LNCaP clone FGC (cell line): Measurements from ENCODE around the gene PARVA.

ENCODE experiments used
- DNase-seq: peaks from one replicate; pipeline ENCODE4 v3.0.0-alpha.2; 2011; ENCODE audit warnings: low read depth
- H3K4me3 ChIP-seq: 2 replicates; pipeline ENCODE4 v1.5.1; 2011; ENCODE audit warnings: mild to moderate bottlenecking, low read depth, low read length, control low read depth
- TF ChIP-seq, protein P1 (sequence below): IDR thresholded peaks from 2 replicates; pipeline ENCODE4 v1.5.1; 2012; ENCODE audit warnings: mild to moderate bottlenecking; ENCODE audit not compliant: control insufficient read depth, insufficient read depth; ENCODE audit errors: extremely low read depth

The PARVA gene

GRCh38 chr11:12467610-12468009, 90.2 kb downstream of the PARVA start:
- no peak for DNase-seq
- TF ChIP-seq, protein P1, sequence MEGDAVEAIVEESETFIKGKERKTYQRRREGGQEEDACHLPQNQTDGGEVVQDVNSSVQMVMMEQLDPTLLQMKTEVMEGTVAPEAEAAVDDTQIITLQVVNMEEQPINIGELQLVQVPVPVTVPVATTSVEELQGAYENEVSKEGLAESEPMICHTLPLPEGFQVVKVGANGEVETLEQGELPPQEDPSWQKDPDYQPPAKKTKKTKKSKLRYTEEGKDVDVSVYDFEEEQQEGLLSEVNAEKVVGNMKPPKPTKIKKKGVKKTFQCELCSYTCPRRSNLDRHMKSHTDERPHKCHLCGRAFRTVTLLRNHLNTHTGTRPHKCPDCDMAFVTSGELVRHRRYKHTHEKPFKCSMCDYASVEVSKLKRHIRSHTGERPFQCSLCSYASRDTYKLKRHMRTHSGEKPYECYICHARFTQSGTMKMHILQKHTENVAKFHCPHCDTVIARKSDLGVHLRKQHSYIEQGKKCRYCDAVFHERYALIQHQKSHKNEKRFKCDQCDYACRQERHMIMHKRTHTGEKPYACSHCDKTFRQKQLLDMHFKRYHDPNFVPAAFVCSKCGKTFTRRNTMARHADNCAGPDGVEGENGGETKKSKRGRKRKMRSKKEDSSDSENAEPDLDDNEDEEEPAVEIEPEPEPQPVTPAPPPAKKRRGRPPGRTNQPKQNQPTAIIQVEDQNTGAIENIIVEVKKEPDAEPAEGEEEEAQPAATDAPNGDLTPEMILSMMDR, result no peak
- no peak overlapping the region for H3K4me3 ChIP-seq

- TF ChIP-seq, protein P1, result no peak
- H3K4me3 ChIP-seq, result no peak overlapping the region
- DNase-seq, result no peak
These were observed 92.1 kb downstream of the PARVA start for GRCh38 chr11:12469451-12469850.

DNA sequence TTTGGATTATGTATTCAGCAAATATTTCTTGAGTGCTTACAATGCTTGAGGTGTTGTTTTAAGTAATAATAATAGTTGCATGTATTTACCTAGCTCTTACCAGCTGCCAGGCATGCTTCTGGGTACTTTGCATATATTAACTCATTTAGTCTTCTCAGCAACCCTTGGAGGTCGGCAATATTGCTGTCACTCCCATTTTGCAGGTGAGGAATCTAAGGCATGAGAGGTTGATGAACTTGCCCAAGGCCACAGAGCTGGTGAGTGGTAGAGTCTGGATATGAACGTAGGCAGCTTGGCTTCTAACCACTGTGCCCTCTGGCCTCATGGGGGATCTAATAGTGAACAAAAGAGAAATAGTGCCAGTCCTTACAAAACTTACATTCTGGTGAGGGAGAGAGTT, 92.9 kb downstream of the PARVA start:
- H3K4me3 ChIP-seq, result no peak overlapping the region
- TF ChIP-seq, protein P1, result no peak
- DNase-seq, result no peak

GRCh38 chr11:12472401-12473005, 95.1 kb downstream of the PARVA start:
- TF ChIP-seq, protein P1, result no peak
- no peak overlapping the region for H3K4me3 ChIP-seq
- no peak for DNase-seq

DNA sequence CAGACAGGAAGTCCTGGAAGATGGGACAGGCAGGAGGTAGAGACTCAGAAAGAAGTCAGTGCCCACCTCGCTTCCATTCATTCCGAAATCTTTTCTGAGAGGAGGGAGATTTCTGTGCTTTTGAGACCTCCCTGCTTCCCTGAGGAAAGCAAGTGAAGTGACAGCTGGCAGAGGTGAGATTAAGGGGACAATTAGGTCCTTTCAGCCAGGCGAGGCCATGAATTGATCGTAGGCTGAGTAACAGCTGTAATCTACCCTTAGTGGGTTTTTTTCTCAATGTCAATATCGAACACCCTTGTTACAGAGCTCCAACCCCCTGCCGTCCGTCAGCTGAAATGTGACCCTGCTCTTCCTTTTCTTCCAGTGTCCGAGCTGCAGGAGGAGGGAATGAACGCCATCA, 96.0 kb downstream of the PARVA start:
- TF ChIP-seq, protein P1, result no peak
- no peak for DNase-seq
- no peak overlapping the region for H3K4me3 ChIP-seq

GRCh38 chr11:12474871-12475270, 97.5 kb downstream of the PARVA start:
- DNase-seq, result no peak
- TF ChIP-seq, protein P1, result no peak
- H3K4me3 ChIP-seq, result no peak overlapping the region

DNA sequence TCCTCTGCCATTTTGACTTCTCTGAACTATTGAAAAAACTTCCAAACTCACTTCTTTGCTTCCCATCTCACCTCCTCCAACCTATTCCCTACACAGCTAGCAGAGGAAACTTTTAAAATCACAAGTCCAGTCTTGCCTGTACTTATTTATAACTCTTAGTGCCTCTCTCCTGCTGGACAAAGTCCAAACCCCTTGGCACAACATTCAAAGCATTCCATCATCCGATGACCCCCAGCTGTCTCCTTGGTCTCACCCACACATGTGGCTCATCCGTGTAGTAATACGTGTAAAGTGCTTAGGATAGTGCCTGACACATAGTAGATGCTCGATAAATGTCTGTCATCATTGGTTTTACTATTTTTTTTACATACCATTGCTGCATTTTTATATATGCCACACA, 101.4 kb downstream of the PARVA start:
- DNase-seq, result no peak
- TF ChIP-seq, protein P1, result no peak
- H3K4me3 ChIP-seq, result no peak overlapping the region
